ENCODE results near the gene CMIP. TPM values are rescaled to one million over a fixed set of nuclear protein-coding genes. Genes with fewer than 3 reads are reported as not detected.

CMIP gene
- polyA plus RNA-seq, 1 donor from 2014 or later, result 15.1 TPM

DNA sequence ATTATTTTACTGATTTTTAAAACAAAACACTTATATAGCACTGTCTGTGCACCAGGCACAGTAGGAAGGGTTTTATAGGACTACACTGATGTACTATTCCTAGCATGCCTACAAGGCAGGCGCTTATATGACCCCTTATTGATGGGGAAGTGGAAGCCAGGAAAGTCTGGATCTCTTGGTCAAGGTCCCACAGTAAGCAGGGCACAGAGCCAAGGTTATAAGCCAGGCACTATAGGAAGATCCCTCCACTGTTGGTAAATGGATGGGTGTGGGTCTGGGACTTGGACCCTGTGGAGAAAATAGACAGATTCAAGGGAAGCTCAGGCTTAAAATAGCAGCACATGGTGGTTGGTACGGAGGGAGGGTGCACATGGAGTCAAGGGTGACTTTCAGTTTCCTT, 275.4 kb downstream of the CMIP start:
- Histone ChIP-seq H3F3A (ENCODE audit: insufficient read depth, low read length, poor library complexity, severe bottlenecking) (no peaks in the 10 kb centered on the region), H2AFZ (ENCODE audit: low read depth, low read length) (no peak overlapping the region), H4K20me1 (ENCODE audit: insufficient read depth) (no peaks in the 10 kb centered on the region), H3K79me2 (replicated peaks; ENCODE audit: insufficient read depth, low read length) (no peaks in the 10 kb centered on the region), H3K9me3 (ENCODE audit: low read length) (no peaks in the 10 kb centered on the region), H3K4me2 (ENCODE audit: low read length) (no peak overlapping the region), H3K4me3 (ENCODE audit: low read length) (no peak overlapping the region), H3K27me3 (ENCODE audit: insufficient read depth, low read depth, low read length) (no peaks in the 10 kb centered on the region), H3K9me2 (ENCODE audit: insufficient read depth, low read length) (no peaks in the 10 kb centered on the region), H3K27ac (ENCODE audit: low read length) (no peak overlapping the region), H3K9ac (ENCODE audit: low read length) (no peak overlapping the region), H3K36me3 (ENCODE audit: insufficient read depth, low read length) (no peaks in the 10 kb centered on the region)
- TF ChIP-seq EZH2 (IDR thresholded peaks at IDR 0.05; ENCODE audit: borderline replicate concordance, insufficient read depth, low read length, poor library complexity, severe bottlenecking) (no peak), RAD21 (conservative IDR thresholded peaks at IDR 0.05) (no peak), EP300 (conservative IDR thresholded peaks at IDR 0.05; ENCODE audit: poor library complexity, severe bottlenecking) (no peak), POLR2AphosphoS5 (IDR thresholded peaks at IDR 0.05) (no peak), TAF1 (IDR thresholded peaks at IDR 0.05; ENCODE audit: low read depth) (no peak), SMC3 (conservative IDR thresholded peaks at IDR 0.05; ENCODE audit: poor library complexity) (no peak), MXI1 (conservative IDR thresholded peaks at IDR 0.05; ENCODE audit: poor library complexity, severe bottlenecking) (no peak)
- TF ChIP-seq, protein P1, sequence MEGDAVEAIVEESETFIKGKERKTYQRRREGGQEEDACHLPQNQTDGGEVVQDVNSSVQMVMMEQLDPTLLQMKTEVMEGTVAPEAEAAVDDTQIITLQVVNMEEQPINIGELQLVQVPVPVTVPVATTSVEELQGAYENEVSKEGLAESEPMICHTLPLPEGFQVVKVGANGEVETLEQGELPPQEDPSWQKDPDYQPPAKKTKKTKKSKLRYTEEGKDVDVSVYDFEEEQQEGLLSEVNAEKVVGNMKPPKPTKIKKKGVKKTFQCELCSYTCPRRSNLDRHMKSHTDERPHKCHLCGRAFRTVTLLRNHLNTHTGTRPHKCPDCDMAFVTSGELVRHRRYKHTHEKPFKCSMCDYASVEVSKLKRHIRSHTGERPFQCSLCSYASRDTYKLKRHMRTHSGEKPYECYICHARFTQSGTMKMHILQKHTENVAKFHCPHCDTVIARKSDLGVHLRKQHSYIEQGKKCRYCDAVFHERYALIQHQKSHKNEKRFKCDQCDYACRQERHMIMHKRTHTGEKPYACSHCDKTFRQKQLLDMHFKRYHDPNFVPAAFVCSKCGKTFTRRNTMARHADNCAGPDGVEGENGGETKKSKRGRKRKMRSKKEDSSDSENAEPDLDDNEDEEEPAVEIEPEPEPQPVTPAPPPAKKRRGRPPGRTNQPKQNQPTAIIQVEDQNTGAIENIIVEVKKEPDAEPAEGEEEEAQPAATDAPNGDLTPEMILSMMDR (IDR thresholded peaks at IDR 0.05; ENCODE audit: poor library complexity, severe bottlenecking), result no peak
- TF ChIP-seq, protein P2, sequence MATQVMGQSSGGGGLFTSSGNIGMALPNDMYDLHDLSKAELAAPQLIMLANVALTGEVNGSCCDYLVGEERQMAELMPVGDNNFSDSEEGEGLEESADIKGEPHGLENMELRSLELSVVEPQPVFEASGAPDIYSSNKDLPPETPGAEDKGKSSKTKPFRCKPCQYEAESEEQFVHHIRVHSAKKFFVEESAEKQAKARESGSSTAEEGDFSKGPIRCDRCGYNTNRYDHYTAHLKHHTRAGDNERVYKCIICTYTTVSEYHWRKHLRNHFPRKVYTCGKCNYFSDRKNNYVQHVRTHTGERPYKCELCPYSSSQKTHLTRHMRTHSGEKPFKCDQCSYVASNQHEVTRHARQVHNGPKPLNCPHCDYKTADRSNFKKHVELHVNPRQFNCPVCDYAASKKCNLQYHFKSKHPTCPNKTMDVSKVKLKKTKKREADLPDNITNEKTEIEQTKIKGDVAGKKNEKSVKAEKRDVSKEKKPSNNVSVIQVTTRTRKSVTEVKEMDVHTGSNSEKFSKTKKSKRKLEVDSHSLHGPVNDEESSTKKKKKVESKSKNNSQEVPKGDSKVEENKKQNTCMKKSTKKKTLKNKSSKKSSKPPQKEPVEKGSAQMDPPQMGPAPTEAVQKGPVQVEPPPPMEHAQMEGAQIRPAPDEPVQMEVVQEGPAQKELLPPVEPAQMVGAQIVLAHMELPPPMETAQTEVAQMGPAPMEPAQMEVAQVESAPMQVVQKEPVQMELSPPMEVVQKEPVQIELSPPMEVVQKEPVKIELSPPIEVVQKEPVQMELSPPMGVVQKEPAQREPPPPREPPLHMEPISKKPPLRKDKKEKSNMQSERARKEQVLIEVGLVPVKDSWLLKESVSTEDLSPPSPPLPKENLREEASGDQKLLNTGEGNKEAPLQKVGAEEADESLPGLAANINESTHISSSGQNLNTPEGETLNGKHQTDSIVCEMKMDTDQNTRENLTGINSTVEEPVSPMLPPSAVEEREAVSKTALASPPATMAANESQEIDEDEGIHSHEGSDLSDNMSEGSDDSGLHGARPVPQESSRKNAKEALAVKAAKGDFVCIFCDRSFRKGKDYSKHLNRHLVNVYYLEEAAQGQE (IDR thresholded peaks at IDR 0.05; ENCODE audit: borderline replicate concordance), result no peak

DNA sequence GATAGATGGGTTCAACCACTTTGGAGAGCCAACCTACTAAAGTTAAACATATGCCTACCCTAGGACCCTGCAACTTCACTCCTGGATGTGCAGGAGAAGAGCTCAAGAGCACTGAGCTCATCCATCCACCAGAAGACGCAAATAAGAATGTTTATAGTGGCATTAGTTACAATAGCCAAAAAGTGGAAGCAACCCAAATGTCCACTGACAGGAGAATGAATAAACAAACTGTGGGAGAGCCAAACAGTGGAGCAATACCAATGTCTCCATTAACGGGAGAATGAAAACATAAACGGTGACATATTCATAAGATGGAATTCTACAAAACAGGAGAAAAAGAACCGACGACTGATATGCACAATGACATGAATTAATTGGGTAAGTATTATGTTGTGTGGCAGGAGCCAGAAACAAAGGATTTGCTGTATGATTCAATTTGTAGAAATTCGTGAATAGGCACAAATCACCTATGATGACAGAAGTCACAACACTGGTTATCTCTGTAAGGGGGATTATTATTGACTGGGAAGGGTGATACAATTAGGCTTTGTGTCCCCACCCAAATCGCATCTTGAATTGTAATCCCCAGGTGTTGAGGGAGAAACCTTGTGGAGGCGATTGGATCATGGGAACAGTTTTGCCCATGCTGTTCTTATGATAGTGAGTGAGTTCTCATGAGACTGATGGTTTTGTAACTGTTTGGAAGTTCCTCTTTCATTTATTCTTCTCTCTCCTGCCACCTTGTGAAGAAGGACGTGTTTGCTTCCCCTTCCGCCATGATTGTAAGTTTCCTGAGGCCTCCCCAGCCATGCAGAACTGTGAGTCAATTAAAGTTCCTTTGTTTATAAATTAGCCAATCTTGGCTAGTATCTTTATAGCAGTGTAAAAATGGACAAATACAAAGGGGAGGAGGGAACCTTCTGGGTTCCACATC, 276.6 kb downstream of the CMIP start:
- H3K9me3 ChIP-seq (ENCODE audit: low read length), result no peaks in the 10 kb centered on the region
- no peak overlapping the region for H3K27ac ChIP-seq (ENCODE audit: low read length)
- H3K9ac ChIP-seq (ENCODE audit: low read length), result no peak overlapping the region
- no peaks in the 10 kb centered on the region for H3K27me3 ChIP-seq (ENCODE audit: insufficient read depth, low read depth, low read length)
- H3K4me2 ChIP-seq (ENCODE audit: low read length), result no peak overlapping the region
- H2AFZ ChIP-seq (ENCODE audit: low read depth, low read length), result no peak overlapping the region
- H4K20me1 ChIP-seq (ENCODE audit: insufficient read depth), result no peaks in the 10 kb centered on the region
- no peaks in the 10 kb centered on the region for H3K9me2 ChIP-seq (ENCODE audit: insufficient read depth, low read length)
- H3K4me3 ChIP-seq (ENCODE audit: low read length), result no peak overlapping the region
- TF ChIP-seq SMC3 (conservative IDR thresholded peaks at IDR 0.05; ENCODE audit: poor library complexity), result peak; percentile 44
- TF ChIP-seq, protein P2 (IDR thresholded peaks at IDR 0.05; ENCODE audit: borderline replicate concordance), result no peak
- peak; percentile 36 for TF ChIP-seq RAD21 (conservative IDR thresholded peaks at IDR 0.05)
- no peaks in the 10 kb centered on the region for H3K79me2 ChIP-seq (replicated peaks; ENCODE audit: insufficient read depth, low read length)
- H3K36me3 ChIP-seq (ENCODE audit: insufficient read depth, low read length), result no peaks in the 10 kb centered on the region
- no peaks in the 10 kb centered on the region for H3F3A ChIP-seq (ENCODE audit: insufficient read depth, low read length, poor library complexity, severe bottlenecking)
